ENCODE results near the gene FAM124B. TPM values are rescaled to one million over a fixed set of nuclear protein-coding genes. Genes with fewer than 3 reads are reported as not detected.

The FAM124B gene
- total RNA-seq, 1 donor, result under 0.01 TPM

DNA sequence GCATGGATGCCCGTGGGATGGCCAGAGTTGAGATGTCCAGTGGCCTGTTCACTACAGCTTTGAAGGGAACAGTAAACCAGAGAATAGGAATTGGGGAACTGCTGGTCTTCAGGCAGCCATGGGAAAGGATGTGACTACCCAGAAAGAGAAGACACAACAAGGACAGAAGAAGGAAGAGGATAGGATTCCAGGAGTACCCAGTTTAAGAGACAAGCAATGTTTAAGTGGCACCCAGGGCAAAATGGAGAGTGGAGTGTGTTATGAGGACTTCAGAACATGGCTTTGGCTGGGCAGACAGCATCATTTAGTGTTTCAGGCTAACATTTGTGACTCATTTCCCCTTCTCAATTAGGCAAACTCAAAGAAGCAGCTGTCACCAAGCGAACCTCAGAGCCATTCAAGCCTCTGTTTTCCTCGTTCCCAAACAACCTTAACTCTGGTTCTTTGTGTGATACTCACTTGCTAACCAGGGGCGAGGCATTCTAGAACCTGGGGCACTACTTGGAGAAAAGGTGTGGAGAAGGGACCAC, 4.0 kb upstream of the FAM124B start:
- no peak for DNase-seq (ENCODE audit: low read depth)
- H3K4me3 ChIP-seq (ENCODE audit: low read depth, low read length), result no peak overlapping the region
- TF ChIP-seq, protein P1, sequence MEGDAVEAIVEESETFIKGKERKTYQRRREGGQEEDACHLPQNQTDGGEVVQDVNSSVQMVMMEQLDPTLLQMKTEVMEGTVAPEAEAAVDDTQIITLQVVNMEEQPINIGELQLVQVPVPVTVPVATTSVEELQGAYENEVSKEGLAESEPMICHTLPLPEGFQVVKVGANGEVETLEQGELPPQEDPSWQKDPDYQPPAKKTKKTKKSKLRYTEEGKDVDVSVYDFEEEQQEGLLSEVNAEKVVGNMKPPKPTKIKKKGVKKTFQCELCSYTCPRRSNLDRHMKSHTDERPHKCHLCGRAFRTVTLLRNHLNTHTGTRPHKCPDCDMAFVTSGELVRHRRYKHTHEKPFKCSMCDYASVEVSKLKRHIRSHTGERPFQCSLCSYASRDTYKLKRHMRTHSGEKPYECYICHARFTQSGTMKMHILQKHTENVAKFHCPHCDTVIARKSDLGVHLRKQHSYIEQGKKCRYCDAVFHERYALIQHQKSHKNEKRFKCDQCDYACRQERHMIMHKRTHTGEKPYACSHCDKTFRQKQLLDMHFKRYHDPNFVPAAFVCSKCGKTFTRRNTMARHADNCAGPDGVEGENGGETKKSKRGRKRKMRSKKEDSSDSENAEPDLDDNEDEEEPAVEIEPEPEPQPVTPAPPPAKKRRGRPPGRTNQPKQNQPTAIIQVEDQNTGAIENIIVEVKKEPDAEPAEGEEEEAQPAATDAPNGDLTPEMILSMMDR (IDR thresholded peaks at IDR 0.05; ENCODE audit: insufficient read depth, low read depth, low read length), result no peak

DNA sequence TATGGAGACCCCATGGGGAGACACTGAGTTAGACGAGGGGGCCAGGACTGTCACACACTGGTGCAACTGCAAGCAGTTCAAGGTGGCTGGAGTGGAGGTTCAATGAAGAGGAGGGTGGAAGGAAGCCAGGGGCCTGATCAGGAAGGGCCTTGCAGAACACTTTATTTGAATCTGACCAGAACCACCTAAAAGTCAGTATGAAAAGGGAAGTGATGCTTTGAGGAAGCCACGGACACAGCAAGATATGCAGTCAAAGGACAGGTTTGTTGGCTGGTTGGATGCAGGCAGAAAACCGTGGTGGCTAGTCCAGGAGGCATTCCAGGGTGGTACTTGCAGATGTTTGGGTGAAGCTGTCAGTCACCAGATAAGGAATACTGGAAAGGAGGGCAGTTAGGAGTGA, 3.5 kb upstream of the FAM124B start:
- H3K4me3 ChIP-seq (ENCODE audit: low read depth, low read length), result no peak overlapping the region
- TF ChIP-seq, protein P1 (IDR thresholded peaks at IDR 0.05; ENCODE audit: insufficient read depth, low read depth, low read length), result no peak
- no peak for DNase-seq (ENCODE audit: low read depth)

DNA sequence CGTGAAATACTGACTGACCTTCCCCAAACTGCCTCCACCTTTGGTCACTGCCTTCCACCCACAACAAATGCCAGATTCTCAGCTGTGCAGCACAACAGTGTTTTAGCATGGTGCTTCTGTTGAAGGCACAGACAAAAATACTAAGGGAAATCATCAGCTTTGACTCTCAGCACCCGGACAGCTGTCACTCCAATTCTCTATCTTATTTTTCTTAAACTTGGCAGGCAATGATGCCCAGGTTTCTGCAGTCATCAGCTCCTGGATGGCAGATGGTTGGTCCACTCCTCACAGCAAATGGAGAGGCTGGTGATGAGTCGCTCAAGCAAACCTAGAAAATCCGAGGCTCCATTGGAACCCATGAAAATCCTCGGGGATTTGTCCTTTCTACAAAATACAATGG, 2.9 kb upstream of the FAM124B start:
- TF ChIP-seq, protein P1 (IDR thresholded peaks at IDR 0.05; ENCODE audit: insufficient read depth, low read depth, low read length), result no peak
- no peak overlapping the region for H3K4me3 ChIP-seq (ENCODE audit: low read depth, low read length)
- no peak for DNase-seq (ENCODE audit: low read depth)

DNA sequence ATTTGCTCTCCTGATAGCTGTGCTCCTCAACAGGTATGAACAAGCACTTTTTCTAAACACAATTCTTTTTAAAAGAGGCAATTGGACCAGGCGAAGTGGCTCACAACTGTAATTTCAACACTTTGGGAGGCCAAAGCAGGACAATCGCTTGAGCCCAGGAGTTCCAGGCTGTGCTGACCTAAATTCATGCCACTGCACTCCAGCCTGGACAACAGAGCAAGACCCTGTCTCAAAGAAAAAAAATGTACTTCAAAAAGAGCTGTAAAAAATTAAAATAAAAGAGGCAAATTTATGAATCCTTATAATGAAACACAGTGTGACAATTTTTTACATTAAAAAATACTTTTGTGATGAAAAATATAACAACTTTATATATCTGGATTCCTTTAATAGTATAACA, 1.8 kb upstream of the FAM124B start:
- TF ChIP-seq, protein P1 (IDR thresholded peaks at IDR 0.05; ENCODE audit: insufficient read depth, low read depth, low read length), result no peak
- DNase-seq (ENCODE audit: low read depth), result no peak
- no peak overlapping the region for H3K4me3 ChIP-seq (ENCODE audit: low read depth, low read length)

DNA sequence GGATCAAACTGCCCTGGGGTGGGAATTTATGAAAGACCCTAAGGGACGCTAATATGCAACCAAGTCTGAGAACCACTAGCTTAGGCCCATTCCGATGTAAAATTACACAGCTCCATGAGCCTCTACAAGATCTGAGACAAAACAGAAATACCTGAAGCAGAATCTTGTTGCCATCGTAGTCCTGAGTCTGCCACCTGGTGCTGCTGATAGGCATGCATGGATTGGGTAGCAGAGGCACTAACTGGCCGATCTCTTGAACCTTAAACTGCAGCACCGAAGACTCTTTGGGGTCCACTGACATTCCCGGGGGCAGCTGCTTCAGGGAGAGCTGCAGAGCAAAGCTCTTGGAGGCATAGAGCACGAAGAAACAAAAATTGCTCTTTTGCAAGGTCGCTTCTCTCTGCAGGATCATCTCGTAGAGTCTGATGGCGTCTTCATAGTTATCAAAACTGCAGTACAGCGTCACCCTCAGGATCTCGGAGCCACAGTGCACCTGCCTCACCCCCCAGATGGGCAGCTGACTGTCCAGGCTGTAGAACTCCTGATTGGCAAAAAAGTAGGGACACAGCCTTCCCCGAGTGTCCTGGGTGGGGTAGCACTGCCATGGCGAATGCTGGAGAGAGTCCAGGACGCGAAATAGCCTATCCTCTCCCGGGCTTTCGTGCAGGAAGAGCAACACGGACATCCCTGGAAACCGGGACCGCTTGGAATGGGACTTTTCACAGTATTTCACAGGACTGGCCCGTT, 848 bp downstream of the FAM124B start:
- no peak for DNase-seq (ENCODE audit: low read depth)
- TF ChIP-seq, protein P1 (IDR thresholded peaks at IDR 0.05; ENCODE audit: insufficient read depth, low read depth, low read length), result no peak
- no peak overlapping the region for H3K4me3 ChIP-seq (ENCODE audit: low read depth, low read length)

DNA sequence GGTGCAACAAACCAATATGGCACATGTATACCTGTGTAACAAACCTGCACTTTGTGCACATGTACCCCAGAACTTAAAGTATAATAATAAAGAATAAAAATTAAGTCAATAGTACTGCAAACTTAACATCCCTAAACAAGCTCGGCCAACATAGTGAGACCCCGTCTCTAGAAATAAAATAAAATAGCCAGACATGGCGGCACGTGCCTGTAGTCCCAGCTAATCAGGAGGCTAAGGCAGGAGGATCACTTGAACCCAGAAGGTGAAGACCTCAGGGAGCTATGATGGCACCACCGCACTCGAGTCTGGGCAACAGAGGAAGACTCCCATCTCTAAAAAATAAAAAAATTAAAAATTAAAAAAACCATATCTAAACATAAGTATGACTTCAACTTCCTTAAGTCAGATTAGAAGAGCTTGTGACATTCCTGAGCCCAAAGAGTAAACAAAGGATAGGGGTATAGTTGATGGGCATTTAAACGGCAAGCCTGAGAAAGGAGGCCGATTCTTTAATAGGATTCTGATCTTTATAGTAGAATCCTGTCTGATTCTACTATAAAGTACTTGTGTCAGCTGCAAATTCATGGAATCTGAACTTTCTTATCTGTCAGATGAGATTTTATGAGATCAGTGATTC, 1.6 kb downstream of the FAM124B start:
- H3K4me3 ChIP-seq (ENCODE audit: low read depth, low read length), result no peak overlapping the region
- TF ChIP-seq, protein P1 (IDR thresholded peaks at IDR 0.05; ENCODE audit: insufficient read depth, low read depth, low read length), result no peak
- DNase-seq (ENCODE audit: low read depth), result peak; percentile 33

Measured in fibroblast of villous mesenchyme (primary cell).